Activated CD4-positive, alpha-beta T cell treated with anti-CD3 and anti-CD28 coated beads for 36 hours (primary cell): Measurements from ENCODE around the gene SLC22A1. TPM values are rescaled to one million over a fixed set of nuclear protein-coding genes. Genes with fewer than 3 reads are reported as not detected.
"Not testable (repeated sequence)": the region's sequence is repeated elsewhere in the genome, so short reads cannot be mapped to it uniquely, and the experiment has no call there.

Experiments
- ATAC-seq: fragments of 200-7000 bp; cut with Tn5 transposase; one replicate; pipeline ENCODE4 v1.10.0; 2021; ENCODE audit warnings: mild to moderate bottlenecking, moderate library complexity
- CTCF ChIA-PET: fragments of 350-600 bp; sonication (Branson Sonifier 250); formaldehyde crosslinking; loops from one replicate; lab custom pipeline; 2021; ENCODE audit warnings: antibody characterized with exemption; lab: Charles Lee
- POLR2A ChIA-PET: fragments of 350-600 bp; sonication (Branson Sonifier 250); formaldehyde crosslinking; loops from one replicate; lab custom pipeline; 2021; ENCODE audit warnings: antibody characterized with exemption, inconsistent platforms; lab: Charles Lee
- DNase-seq: peaks from one replicate; pipeline ENCODE4 v3.0.0-alpha.2; 2020
- H3K27ac Mint-ChIP-seq: one replicate; pipeline ENCODE4 v1.8.0; 2021; ENCODE audit warnings: mixed read lengths
- H3K27me3 Mint-ChIP-seq: one replicate; pipeline ENCODE4 v1.8.0; 2021; ENCODE audit warnings: mixed read lengths
- H3K36me3 Mint-ChIP-seq: one replicate; pipeline ENCODE4 v1.8.0; 2021; ENCODE audit warnings: low read depth, mixed read lengths
- H3K4me1 Mint-ChIP-seq: one replicate; pipeline ENCODE4 v1.8.0; 2021; ENCODE audit warnings: mixed read lengths
- H3K4me3 Mint-ChIP-seq: one replicate; pipeline ENCODE4 v1.8.0; 2021; ENCODE audit warnings: mild to moderate bottlenecking, moderate library complexity, mixed read lengths
- H3K9me3 Mint-ChIP-seq: one replicate; pipeline ENCODE4 v1.8.0; 2021; ENCODE audit warnings: low read depth, mixed read lengths
- intact Hi-C, 2 experiments: fragments of 100-400 bp; cut with DNase I in 1 of 2; cut with micrococcal nuclease in 1 of 2; formaldehyde crosslinking; loops; one replicate each; pipeline versions ENCODE4 v1.14.2 to v1.15.1; 2022 to 2024; cut with DNase I, micrococcal nuclease
- total RNA-seq, 2 experiments: library from RNA; stranded (reverse); gene quantifications; one replicate each; pipeline ENCODE4 v1.2.3, GENCODE V29; 2021

Gene SLC22A1
- total RNA-seq, 2 experiments from 2014 or later = 0.78 to 1.2 TPM

GRCh38 chr6:160124007-160124406 is 2.4 kb downstream of the SLC22A1 start:
- DNase-seq = no peak
- ChIA-PET CTCF (no interaction called here), POLR2A (interaction anchor here (0.7 kb wide), 1 partner anchor 20 kb away, joined by 15 read pairs; no protein-coding TSS in a partner anchor)
- no peaks in the 10 kb centered on the region for H3K9me3 Mint-ChIP-seq
- ATAC-seq = no peak
- no peaks in the 10 kb centered on the region for H3K27me3 Mint-ChIP-seq
- intact Hi-C loops = no loop called here
- H3K4me3 Mint-ChIP-seq = no peak overlapping the region
- H3K27ac Mint-ChIP-seq = no peak overlapping the region
- no peaks in the 10 kb centered on the region for H3K36me3 Mint-ChIP-seq
- no peaks in the 10 kb centered on the region for H3K4me1 Mint-ChIP-seq

GRCh38 chr6:160124605-160125004 is 3.0 kb downstream of the SLC22A1 start:
- Mint-ChIP-seq H3K27me3 (no peaks in the 10 kb centered on the region), H3K36me3 (no peaks in the 10 kb centered on the region), H3K4me1 (peaks cover 2% of the 10 kb centered on the region), H3K4me3 (no peak overlapping the region), H3K27ac (no peak overlapping the region), H3K9me3 (no peaks in the 10 kb centered on the region)
- ChIA-PET CTCF (interaction anchor here (0.6 kb wide), 1 partner anchor 12 kb away, joined by 3 read pairs; no protein-coding TSS in a partner anchor), POLR2A (interaction anchor here (0.7 kb wide), 1 partner anchor 20 kb away, joined by 15 read pairs; no protein-coding TSS in a partner anchor)
- intact Hi-C loops = no loop called here
- no peak for DNase-seq
- ATAC-seq = no peak

- H3K4me1 Mint-ChIP-seq, H3K27ac Mint-ChIP-seq, intact Hi-C loops, POLR2A ChIA-PET, H3K36me3 Mint-ChIP-seq, H3K4me3 Mint-ChIP-seq, DNase-seq, ATAC-seq, H3K27me3 Mint-ChIP-seq, H3K9me3 Mint-ChIP-seq: not testable (repeated sequence)
- CTCF ChIA-PET = interaction anchor here (0.6 kb wide), 1 partner anchor 13 kb away, joined by 3 read pairs; no protein-coding TSS in a partner anchor
These were observed 3.5 kb downstream of the SLC22A1 start for GRCh38 chr6:160125105-160125504.

GRCh38 chr6:160127270-160128124 is 5.9 kb downstream of the SLC22A1 start:
- ChIA-PET CTCF (no interaction called here), POLR2A (no interaction called here)
- H3K4me1 Mint-ChIP-seq = peaks cover 2% of the 10 kb centered on the region
- no peaks in the 10 kb centered on the region for H3K36me3 Mint-ChIP-seq
- H3K9me3 Mint-ChIP-seq = no peaks in the 10 kb centered on the region
- H3K27ac Mint-ChIP-seq = no peak overlapping the region
- H3K27me3 Mint-ChIP-seq = no peaks in the 10 kb centered on the region
- intact Hi-C loops = no loop called here
- ATAC-seq (no peak), DNase-seq (no peak)
- H3K4me3 Mint-ChIP-seq = no peak overlapping the region

GRCh38 chr6:160128125-160128683 is 6.6 kb downstream of the SLC22A1 start:
- Mint-ChIP-seq H3K27me3 (no peaks in the 10 kb centered on the region), H3K27ac (no peak overlapping the region), H3K4me1 (peaks cover 3% of the 10 kb centered on the region), H3K9me3 (no peaks in the 10 kb centered on the region), H3K36me3 (no peaks in the 10 kb centered on the region), H3K4me3 (no peak overlapping the region)
- no peak for DNase-seq
- ChIA-PET CTCF (interaction anchor here (0.6 kb wide), 1 partner anchor 12 kb away, joined by 3 read pairs; no protein-coding TSS in a partner anchor), POLR2A (interaction anchor here (0.6 kb wide), 1 partner anchor 9 kb away, joined by 6 read pairs; no protein-coding TSS in a partner anchor)
- intact Hi-C loops = no loop called here
- no peak for ATAC-seq

GRCh38 chr6:160128879-160129516 is 7.4 kb downstream of the SLC22A1 start:
- no peak for DNase-seq
- no peaks in the 10 kb centered on the region for H3K9me3 Mint-ChIP-seq
- intact Hi-C loops = no loop called here
- no peaks in the 10 kb centered on the region for H3K27me3 Mint-ChIP-seq
- POLR2A ChIA-PET = interaction anchor here (0.6 kb wide), 1 partner anchor 8 kb away, joined by 6 read pairs; no protein-coding TSS in a partner anchor
- CTCF ChIA-PET = interaction anchor here (0.6 kb wide), 1 partner anchor 12 kb away, joined by 3 read pairs; no protein-coding TSS in a partner anchor
- ATAC-seq = no peak
- H3K4me1 Mint-ChIP-seq = peaks cover 3% of the 10 kb centered on the region
- no peaks in the 10 kb centered on the region for H3K36me3 Mint-ChIP-seq
- no peak overlapping the region for H3K27ac Mint-ChIP-seq
- H3K4me3 Mint-ChIP-seq = no peak overlapping the region

GRCh38 chr6:160129881-160130615 is 8.4 kb downstream of the SLC22A1 start:
- CTCF ChIA-PET = no interaction called here
- no peaks in the 10 kb centered on the region for H3K36me3 Mint-ChIP-seq
- H3K4me3 Mint-ChIP-seq = no peak overlapping the region
- POLR2A ChIA-PET = no interaction called here
- intact Hi-C loops = no loop called here
- no peaks in the 10 kb centered on the region for H3K9me3 Mint-ChIP-seq
- DNase-seq (no peak), ATAC-seq (peak; percentile 47)
- H3K27me3 Mint-ChIP-seq = no peaks in the 10 kb centered on the region
- peak overlapping the region; percentile 38 for H3K27ac Mint-ChIP-seq
- peaks cover 3% of the 10 kb centered on the region for H3K4me1 Mint-ChIP-seq

GRCh38 chr6:160130729-160131484 is 9.3 kb downstream of the SLC22A1 start:
- Mint-ChIP-seq H3K9me3 (no peaks in the 10 kb centered on the region), H3K27me3 (no peaks in the 10 kb centered on the region), H3K4me1 (peaks cover 3% of the 10 kb centered on the region), H3K27ac (peak overlapping the region; percentile 38), H3K36me3 (no peaks in the 10 kb centered on the region), H3K4me3 (no peak overlapping the region)
- intact Hi-C loops = no loop called here
- POLR2A ChIA-PET = no interaction called here
- CTCF ChIA-PET = no interaction called here
- no peak for ATAC-seq
- DNase-seq = no peak

- ATAC-seq (no peak), DNase-seq (no peak)
- intact Hi-C loops = no loop called here
- peaks cover 3% of the 10 kb centered on the region for H3K4me1 Mint-ChIP-seq
- no peak overlapping the region for H3K27ac Mint-ChIP-seq
- no peak overlapping the region for H3K4me3 Mint-ChIP-seq
- H3K36me3 Mint-ChIP-seq = no peaks in the 10 kb centered on the region
- CTCF ChIA-PET = no interaction called here
- H3K9me3 Mint-ChIP-seq = no peaks in the 10 kb centered on the region
- H3K27me3 Mint-ChIP-seq = no peaks in the 10 kb centered on the region
- POLR2A ChIA-PET = no interaction called here
These were observed 10.2 kb downstream of the SLC22A1 start for GRCh38 chr6:160131636-160132296.

GRCh38 chr6:160132297-160132637 is 10.7 kb downstream of the SLC22A1 start:
- no peak for ATAC-seq
- peaks cover 3% of the 10 kb centered on the region for H3K4me1 Mint-ChIP-seq
- no peaks in the 10 kb centered on the region for H3K27me3 Mint-ChIP-seq
- H3K27ac Mint-ChIP-seq = no peak overlapping the region
- POLR2A ChIA-PET = no interaction called here
- no peaks in the 10 kb centered on the region for H3K36me3 Mint-ChIP-seq
- H3K4me3 Mint-ChIP-seq = no peak overlapping the region
- H3K9me3 Mint-ChIP-seq = no peaks in the 10 kb centered on the region
- CTCF ChIA-PET = no interaction called here
- no peak for DNase-seq
- intact Hi-C loops = no loop called here
